Uterus (tissue), 4 donors: ENCODE data around the gene SCN3B. TPM values are rescaled to one million over a fixed set of nuclear protein-coding genes. Genes with fewer than 3 reads are reported as not detected.

Experiments used
- DNase-seq, 2 donors: peaks; one replicate each; pipeline ENCODE4 v3.0.0-alpha.2; 2019 to 2020
- H3K27ac ChIP-seq, 2 donors: fragments of 200-600 bp; sonication (generic); 1 replicate in 1 of 2; 2 replicates in 1 of 2; pipeline ENCODE4 v1.5.1; 2016 to 2018
- H3K27me3 ChIP-seq, 2 donors: fragments of 200-600 bp; sonication (generic); one replicate each; pipeline ENCODE4 v1.5.1; 2018 to 2019; ENCODE audit warnings: control low read depth in 1 of 2
- H3K36me3 ChIP-seq, 2 donors: fragments of 200-600 bp; sonication (generic); one replicate each; pipeline ENCODE4 v1.5.1; 2019; ENCODE audit warnings: control low read depth in 1 of 2
- H3K4me1 ChIP-seq, 2 donors: fragments of 200-600 bp; sonication (generic); one replicate each; pipeline ENCODE4 v1.5.1; 2018 to 2019; ENCODE audit warnings: control low read depth in 1 of 2
- H3K4me3 ChIP-seq, 2 donors: fragments of 200-600 bp; sonication (generic); 1 replicate in 1 of 2; 2 replicates in 1 of 2; pipeline ENCODE4 v1.5.1; 2018 to 2019; ENCODE audit warnings: mild to moderate bottlenecking in 1 of 2
- H3K9me3 ChIP-seq, 2 donors: fragments of 200-600 bp; sonication (generic); one replicate each; pipeline ENCODE4 v1.5.1; 2019; ENCODE audit warnings: control low read depth in 1 of 2
- CTCF ChIP-seq, 4 experiments: fragments of 200-600 bp in 2 of 4; fragments of 450-650 bp in 2 of 4; sonication (generic) in 2 of 4; IDR thresholded peaks; one replicate each; pipeline ENCODE4 v1.5.1; 2016 to 2019; ENCODE audit warnings: antibody characterized with exemption in 4 of 4, mild to moderate bottlenecking in 2 of 4, moderate library complexity in 1 of 4
- POLR2A ChIP-seq, 2 donors: fragments of 450-650 bp; IDR thresholded peaks; one replicate each; pipeline ENCODE4 v1.6.1; 2016; ENCODE audit warnings: antibody characterized with exemption in 2 of 2, mild to moderate bottlenecking in 1 of 2, moderate library complexity in 1 of 2
- intact Hi-C: fragments of 100-400 bp; cut with DNase I; formaldehyde crosslinking; loops from one replicate; pipeline ENCODE4 v1.15.1; 2023; ENCODE audit warnings: low total_unique reads
- total RNA-seq, 4 donors: library from RNA; depleted of rRNA in 3 of 4; stranded (reverse); fragments of >200 nt in 3 of 4; gene quantifications; one replicate each; pipeline versions ENCODE4 v1.1.0 to v1.2.4, GENCODE V29; 2014 to 2023
- donor health status: DM: yes; HTN: yes; CAD: no.

Gene SCN3B
- total RNA-seq, 4 donors from 2014 or later: 0.51 to 2.8 (median 2.0) TPM

- H3K9me3 ChIP-seq: no peaks in the 10 kb centered on the region
- no peaks in the 10 kb centered on the region for H3K27me3 ChIP-seq
- intact Hi-C loops: no loop called here
- H3K36me3 ChIP-seq: no peaks in the 10 kb centered on the region
- H3K27ac ChIP-seq: no peak overlapping the region
- TF ChIP-seq CTCF (IDR thresholded peaks at IDR 0.05): no peak
- no peak for TF ChIP-seq POLR2A (IDR thresholded peaks at IDR 0.05)
- no peak overlapping the region for H3K4me3 ChIP-seq
- H3K4me1 ChIP-seq: no peaks in the 10 kb centered on the region
- no peak for DNase-seq
Observed at GRCh38 chr11:123603666-123604065, 50.8 kb downstream of the SCN3B start.

- intact Hi-C loops: no loop called here
- Histone ChIP-seq H3K9me3 (no peaks in the 10 kb centered on the region), H3K36me3 (no peaks in the 10 kb centered on the region), H3K27me3 (no peaks in the 10 kb centered on the region), H3K27ac (no peak overlapping the region), H3K4me3 (no peak overlapping the region), H3K4me1 (no peaks in the 10 kb centered on the region)
- no peak for DNase-seq
- TF ChIP-seq CTCF (IDR thresholded peaks at IDR 0.05): no peak
- no peak for TF ChIP-seq POLR2A (IDR thresholded peaks at IDR 0.05)
Observed at GRCh38 chr11:123601743-123602142, 52.7 kb downstream of the SCN3B start.

GRCh38 chr11:123601136-123601535 lies 53.3 kb downstream of the SCN3B start:
- no peak for DNase-seq
- TF ChIP-seq CTCF (IDR thresholded peaks at IDR 0.05) (no peak), POLR2A (IDR thresholded peaks at IDR 0.05) (no peak)
- no peak overlapping the region for H3K27ac ChIP-seq
- no peaks in the 10 kb centered on the region for H3K36me3 ChIP-seq
- no peaks in the 10 kb centered on the region for H3K27me3 ChIP-seq
- no peak overlapping the region for H3K4me3 ChIP-seq
- H3K9me3 ChIP-seq: no peaks in the 10 kb centered on the region
- intact Hi-C loops: no loop called here
- no peaks in the 10 kb centered on the region for H3K4me1 ChIP-seq

- no peak for TF ChIP-seq CTCF (IDR thresholded peaks at IDR 0.05)
- TF ChIP-seq POLR2A (IDR thresholded peaks at IDR 0.05): no peak
Observed at GRCh38 chr11:123597859-123598258, 56.6 kb downstream of the SCN3B start.

GRCh38 chr11:123594921-123595320 lies 59.5 kb downstream of the SCN3B start:
- Histone ChIP-seq H3K27ac (no peak overlapping the region), H3K4me1 (no peaks in the 10 kb centered on the region), H3K4me3 (no peak overlapping the region), H3K27me3 (no peaks in the 10 kb centered on the region), H3K9me3 (no peaks in the 10 kb centered on the region), H3K36me3 (no peaks in the 10 kb centered on the region)
- intact Hi-C loops: no loop called here
- TF ChIP-seq CTCF (IDR thresholded peaks at IDR 0.05): no peak
- no peak for TF ChIP-seq POLR2A (IDR thresholded peaks at IDR 0.05)
- DNase-seq: no peak

More at GRCh38 chr11:123597859-123598258, 56.6 kb downstream of the SCN3B start:
- Histone ChIP-seq H3K36me3 (no peaks in the 10 kb centered on the region), H3K27ac (no peak overlapping the region), H3K4me3 (no peak overlapping the region), H3K27me3 (no peaks in the 10 kb centered on the region), H3K9me3 (no peaks in the 10 kb centered on the region), H3K4me1 (no peaks in the 10 kb centered on the region)
- intact Hi-C loops: no loop called here
- DNase-seq: no peak
